HCT116 (cell line): ENCODE measurements around the gene BCAR3. TPM values are rescaled to one million over a fixed set of nuclear protein-coding genes. Genes with fewer than 3 reads are reported as not detected.

ENCODE experiments used
- ATAC-seq: fragments of 200-7000 bp; cut with Tn5 transposase; 2 replicates; pipeline ENCODE4 v1.9.1; 2020; ENCODE audit warnings: mild to moderate bottlenecking, moderate library complexity
- BruUV-seq: library from RNA; stranded (reverse); fragments of 400-500 nt; replicated peaks from 2 replicates; lab custom pipeline; 2021; lab: Mats Ljungman, UMichigan
- CTCF ChIA-PET: fragments of 300-600 bp; sonication (Branson Sonifier 250); formaldehyde crosslinking; loops from one replicate; lab custom pipeline; 2021; ENCODE audit warnings: antibody characterized with exemption; lab: Charles Lee
- POLR2A ChIA-PET: fragments of 300-600, 350-600 bp; sonication (Branson Sonifier 250); formaldehyde crosslinking; loops from one replicate; lab custom pipeline; 2021; ENCODE audit warnings: antibody characterized with exemption; lab: Charles Lee
- RAD21 ChIA-PET, 2 experiments: fragments of 300-600 bp; sonication (Branson Sonifier 250); formaldehyde crosslinking; loops; one replicate each; lab custom pipeline; 2023; ENCODE audit warnings: low total read pairs in 2 of 2; ENCODE audit not compliant: uncharacterized antibody in 2 of 2, unreplicated experiment in 2 of 2, low non-redundant PET in 1 of 2; lab: Charles Lee
- DNase-seq: peaks from one replicate; pipeline ENCODE4 v3.0.0-alpha.2; 2010; ENCODE audit warnings: low read depth, low spot score
- H2AFZ ChIP-seq: fragments of 200-600 bp; shearing (Covaris generic), sonication (generic); 2 replicates; pipeline ENCODE4 v1.6.1; 2017; ENCODE audit warnings: low read depth, mixed run types, mixed read lengths, antibody characterized with exemption, low read length; ENCODE audit not compliant: poor library complexity, severe bottlenecking
- H3K27ac ChIP-seq: 2 replicates; pipeline ENCODE4 v1.5.1; 2012; ENCODE audit warnings: low read depth, low read length
- H3K27me3 ChIP-seq: fragments of 200-600 bp; sonication (generic); 2 replicates; pipeline ENCODE4 v1.6.1; 2016; ENCODE audit warnings: mixed run types, low read length, mixed read lengths; ENCODE audit not compliant: insufficient read depth
- H3K36me3 ChIP-seq, 2 experiments: fragments of 200-500 bp in 1 of 2; fragments of 200-600 bp in 1 of 2; sonication (Bioruptor generic) in 1 of 2; sonication (generic) in 1 of 2; 2 replicates each; pipeline versions ENCODE4 v1.5.1 to v1.6.1; 2014 to 2016; ENCODE audit warnings: low read length in 2 of 2, inconsistent platforms in 1 of 2, mixed read lengths in 1 of 2, mixed run types in 1 of 2; ENCODE audit not compliant: insufficient read depth in 2 of 2, control insufficient read depth in 1 of 2
- H3K4me1 ChIP-seq, 2 experiments: fragments of 200-600 bp in 1 of 2; sonication (generic) in 1 of 2; 2 replicates each; pipeline versions ENCODE4 v1.5.1 to v1.6.1; 2012 to 2017; ENCODE audit warnings: low read length in 2 of 2, inconsistent platforms in 1 of 2, mild to moderate bottlenecking in 1 of 2, mixed read lengths in 1 of 2, mixed run types in 1 of 2, moderate library complexity in 1 of 2; ENCODE audit not compliant: insufficient read depth in 2 of 2, control insufficient read depth in 1 of 2
- H3K4me2 ChIP-seq: fragments of 200-600 bp; sonication (generic); 2 replicates; pipeline ENCODE4 v1.6.1; 2017; ENCODE audit warnings: mixed run types, low read length, mixed read lengths
- H3K4me3 ChIP-seq, 2 experiments: fragments of 200-600 bp in 1 of 2; sonication (generic) in 1 of 2; replicated peaks in 1 of 2; 2 replicates each; pipeline ENCODE4 v1.5.1; 2011 to 2016; ENCODE audit warnings: low read length in 2 of 2, control low read depth in 1 of 2, low read depth in 1 of 2, mild to moderate bottlenecking in 1 of 2, mixed read lengths in 1 of 2, mixed run types in 1 of 2
- H3K79me2 ChIP-seq: fragments of 200-600 bp; sonication (generic); 2 replicates; pipeline ENCODE4 v1.6.1; 2017; ENCODE audit warnings: mild to moderate bottlenecking, mixed run types, low read length, moderate library complexity, mixed read lengths; ENCODE audit not compliant: insufficient read depth
- H3K9ac ChIP-seq: fragments of 200-600 bp; sonication (generic); 2 replicates; pipeline ENCODE4 v1.6.1; 2016; ENCODE audit warnings: low read length, mixed read lengths
- H3K9me2 ChIP-seq: fragments of 200-600 bp; sonication (generic), shearing (Covaris generic); 2 replicates; pipeline ENCODE4 v1.6.1; 2017; ENCODE audit warnings: mixed run types, mild to moderate bottlenecking, moderate library complexity; ENCODE audit not compliant: insufficient read depth
- H3K9me3 ChIP-seq, 2 experiments: fragments of 200-500 bp in 1 of 2; fragments of 200-600 bp in 1 of 2; sonication (Bioruptor generic) in 1 of 2; sonication (generic) in 1 of 2; 2 replicates each; pipeline ENCODE4 v1.6.1; 2014 to 2017; ENCODE audit warnings: low read length in 2 of 2, mixed read lengths in 2 of 2, inconsistent platforms in 1 of 2, low read depth in 1 of 2, mild to moderate bottlenecking in 1 of 2, mixed run types in 1 of 2, moderate library complexity in 1 of 2; ENCODE audit not compliant: control insufficient read depth in 1 of 2, insufficient read depth in 1 of 2
- H4K20me1 ChIP-seq: fragments of 200-600 bp; sonication (generic), shearing (Covaris generic); 2 replicates; pipeline ENCODE4 v1.6.1; 2017; ENCODE audit warnings: mixed run types, mild to moderate bottlenecking, moderate library complexity; ENCODE audit not compliant: insufficient read depth
- ATF3 ChIP-seq: IDR thresholded peaks from 2 replicates; pipeline ENCODE4 v1.6.1; 2012
- CTCF ChIP-seq, 3 experiments: fragments of 200-600 bp in 1 of 3; sonication (generic) in 1 of 3; IDR thresholded peaks in 2 of 3; conservative IDR thresholded peaks in 1 of 3; 2 replicates each; pipeline ENCODE4 v1.5.1; 2012 to 2017; ENCODE audit warnings: low read depth in 2 of 3, low read length in 2 of 3, antibody characterized with exemption in 1 of 3, borderline replicate concordance in 1 of 3, control low read depth in 1 of 3, mild to moderate bottlenecking in 1 of 3, mixed read lengths in 1 of 3, mixed run types in 1 of 3, moderate library complexity in 1 of 3; ENCODE audit not compliant: insufficient read depth in 1 of 3
- EGR1 ChIP-seq: IDR thresholded peaks from 2 replicates; pipeline ENCODE4 v1.6.1; 2012; ENCODE audit warnings: low read depth
- ELF1 ChIP-seq: IDR thresholded peaks from 2 replicates; pipeline ENCODE4 v1.6.1; 2012; ENCODE audit warnings: low read depth, borderline replicate concordance
- FOSL1 ChIP-seq: IDR thresholded peaks from 2 replicates; pipeline ENCODE4 v1.6.1; 2012; ENCODE audit warnings: low read depth
- JUND ChIP-seq: IDR thresholded peaks from 2 replicates; pipeline ENCODE4 v1.6.1; 2012
- MAX ChIP-seq: IDR thresholded peaks from 2 replicates; pipeline ENCODE4 v1.6.1; 2012
- POLR2AphosphoS5 ChIP-seq: IDR thresholded peaks from 2 replicates; pipeline ENCODE4 v1.6.1; 2011; ENCODE audit warnings: mild to moderate bottlenecking, low read depth, low read length, moderate library complexity
- REST ChIP-seq: IDR thresholded peaks from 2 replicates; pipeline ENCODE4 v1.6.1; 2012; ENCODE audit warnings: low read depth
- SP1 ChIP-seq: IDR thresholded peaks from 2 replicates; pipeline ENCODE4 v1.6.1; 2012; ENCODE audit warnings: low read depth
- SRF ChIP-seq: IDR thresholded peaks from 2 replicates; pipeline ENCODE4 v1.6.1; 2012; ENCODE audit warnings: low read depth
- YY1 ChIP-seq: IDR thresholded peaks from 2 replicates; pipeline ENCODE4 v1.6.1; 2011; ENCODE audit warnings: low read length, low read depth, moderate library complexity, mild to moderate bottlenecking; ENCODE audit not compliant: insufficient replicate concordance; ENCODE audit errors: extremely low read depth
- ZNF274 ChIP-seq: fragments of 200-500 bp; sonication (Bioruptor generic); IDR thresholded peaks from 2 replicates; pipeline ENCODE4 v1.6.1; 2014; ENCODE audit warnings: mild to moderate bottlenecking, low read depth, low read length, inconsistent platforms
- intact Hi-C: fragments of 100-400 bp; cut with micrococcal nuclease; formaldehyde crosslinking; loops from 2 replicates; pipeline ENCODE4 v1.10.0; 2022
- total RNA-seq: library from RNA; stranded (reverse); gene quantifications from one replicate; pipeline ENCODE4 v1.2.1, GENCODE V29; 2021; ENCODE audit not compliant: unreplicated experiment

Gene BCAR3
- total RNA-seq, 1 experiment from 2014 or later: 24.5 TPM

- Histone ChIP-seq H3K79me2 (peaks cover 99% of the 10 kb centered on the region), H3K4me2 (peak overlapping the region; percentile 42), H3K4me1 (peaks cover 5 to 56% of the 10 kb centered on the region in 2 experiments; a peak in 3 of 4 replicates), H3K36me3 (no peaks in the 10 kb centered on the region; a peak in 1 of 4 replicates), H3K27ac (no peak overlapping the region), H3K4me3 (no peak overlapping the region), H3K9me3 (no peaks in the 10 kb centered on the region), H4K20me1 (peaks cover 24% of the 10 kb centered on the region; the same call in 1 of the 2 replicates), H2AFZ (no peak overlapping the region), H3K27me3 (no peaks in the 10 kb centered on the region), H3K9me2 (no peaks in the 10 kb centered on the region), H3K9ac (no peak overlapping the region)
- peak; percentile 29 for TF ChIP-seq JUND
- TF ChIP-seq SRF: 0 out of 2 replicates have a peak, but pooled peaks have one; percentile 23
- TF ChIP-seq MAX: no peak
- ATAC-seq (peak; percentile 59), DNase-seq (no peak)
- intact Hi-C loops: no loop called here
- ChIA-PET POLR2A (no interaction called here), RAD21 (no interaction called here), CTCF (no interaction called here)
- BruUV-seq: no TSS peak
Measured at GRCh38 chr1:93605812-93606512, 75.7 kb downstream of the BCAR3 start.

GRCh38 chr1:93605026-93605568 lies 76.5 kb downstream of the BCAR3 start:
- DNase-seq (no peak), ATAC-seq (no peak)
- POLR2A ChIA-PET: no interaction called here
- BruUV-seq: no TSS peak
- no peaks in the 10 kb centered on the region; a peak in 1 of 4 replicates for H3K36me3 ChIP-seq
- no peaks in the 10 kb centered on the region for H3K9me3 ChIP-seq
- no peak for TF ChIP-seq SRF
- no peak for TF ChIP-seq POLR2AphosphoS5
- no peak for TF ChIP-seq ELF1
- no peak for TF ChIP-seq EGR1
- TF ChIP-seq FOSL1: no peak
- TF ChIP-seq YY1: no peak
- TF ChIP-seq ZNF274: no peak
- no peak for TF ChIP-seq SP1
- TF ChIP-seq CTCF (IDR thresholded peaks at IDR 0.05 in 2 of 3, conservative IDR thresholded peaks at IDR 0.05 in 1 of 3; ENCODE audit: borderline replicate concordance in 1 of 3, insufficient read depth in 1 of 3, low read depth in 2 of 3, low read length in 2 of 3): no peak
- TF ChIP-seq ATF3: no peak
- no peak for TF ChIP-seq REST
- TF ChIP-seq JUND: no peak
- RAD21 ChIA-PET: no interaction called here
- no peaks in the 10 kb centered on the region for H3K9me2 ChIP-seq
- CTCF ChIA-PET: no interaction called here
- H3K79me2 ChIP-seq: peaks cover 99% of the 10 kb centered on the region
- H3K4me1 ChIP-seq: peaks cover 5 to 53% of the 10 kb centered on the region in 2 experiments; a peak in 3 of 4 replicates
- intact Hi-C loops: no loop called here
- no peak overlapping the region for H3K9ac ChIP-seq
- H2AFZ ChIP-seq: no peak overlapping the region
- H3K4me3 ChIP-seq: no peak overlapping the region
- H3K27ac ChIP-seq: no peak overlapping the region
- peak overlapping the region; percentile 42; the same call in 1 of the 2 replicates for H3K4me2 ChIP-seq
- H4K20me1 ChIP-seq: peaks cover 24% of the 10 kb centered on the region; the same call in 1 of the 2 replicates
- H3K27me3 ChIP-seq: no peaks in the 10 kb centered on the region
